HUES64 (cell line): Measurements from ENCODE around the gene CELF4.

Experiments
- H3K27ac ChIP-seq: 2 replicates; pipeline ENCODE4 v1.7.0; 2013; ENCODE audit warnings: low read depth, low read length, inconsistent platforms
- H3K27me3 ChIP-seq: 2 replicates; pipeline ENCODE4 v1.6.1; 2013; ENCODE audit warnings: mild to moderate bottlenecking, low read length; ENCODE audit not compliant: insufficient read depth
- H3K36me3 ChIP-seq: 2 replicates; pipeline ENCODE4 v1.6.1; 2013; ENCODE audit warnings: mild to moderate bottlenecking, low read length; ENCODE audit not compliant: insufficient read depth
- H3K4me1 ChIP-seq: 2 replicates; pipeline ENCODE4 v1.6.1; 2013; ENCODE audit warnings: mild to moderate bottlenecking, low read length, moderate library complexity; ENCODE audit not compliant: insufficient read depth
- H3K4me3 ChIP-seq: 2 replicates; pipeline ENCODE4 v1.5.1; 2013; ENCODE audit warnings: mild to moderate bottlenecking, low read length, moderate library complexity
- H3K9ac ChIP-seq: 2 replicates; pipeline ENCODE4 v1.6.1; 2013; ENCODE audit warnings: mild to moderate bottlenecking, low read depth, low read length
- H3K9me3 ChIP-seq: 2 replicates; pipeline ENCODE4 v1.6.1; 2013; ENCODE audit warnings: low read depth, low read length; ENCODE audit not compliant: insufficient read depth
- WGBS: fragments of 150-250, 120-280 bp; methylation state at CpG from one replicate; pipeline ENCODE4 v1.1.7; 2013; ENCODE audit warnings: missing lambda C conversion rate; 5-methylcytosine and 5-hydroxymethylcytosine counted together

The CELF4 gene

GRCh38 chr18:37321582-37322491 lies 243.8 kb downstream of the CELF4 start:
- Histone ChIP-seq H3K9me3 (no peaks in the 10 kb centered on the region), H3K36me3 (no peaks in the 10 kb centered on the region), H3K4me3 (no peak overlapping the region), H3K9ac (no peak overlapping the region), H3K27me3 (no peaks in the 10 kb centered on the region; the same call in 1 of the 2 replicates), H3K27ac (no peak overlapping the region), H3K4me1 (no peaks in the 10 kb centered on the region; the same call in 1 of the 2 replicates)
- WGBS, result 64% methylated on average over 29 of the region's 29 CpGs

- no peak overlapping the region for H3K9ac ChIP-seq
- H3K4me3 ChIP-seq, result no peak overlapping the region
- no peaks in the 10 kb centered on the region for H3K9me3 ChIP-seq
- H3K27me3 ChIP-seq, result no peaks in the 10 kb centered on the region; the same call in 1 of the 2 replicates
- no peak overlapping the region for H3K27ac ChIP-seq
- H3K36me3 ChIP-seq, result no peaks in the 10 kb centered on the region
- 89% methylated on average over 10 of the region's 10 CpGs for WGBS
- no peaks in the 10 kb centered on the region; the same call in 1 of the 2 replicates for H3K4me1 ChIP-seq
Measured at GRCh38 chr18:37320317-37320716, 245.3 kb downstream of the CELF4 start.

- Histone ChIP-seq H3K4me1 (no peaks in the 10 kb centered on the region; the same call in 1 of the 2 replicates), H3K27me3 (no peaks in the 10 kb centered on the region; the same call in 1 of the 2 replicates), H3K36me3 (no peaks in the 10 kb centered on the region), H3K9me3 (no peaks in the 10 kb centered on the region), H3K9ac (no peak overlapping the region), H3K4me3 (no peak overlapping the region), H3K27ac (no peak overlapping the region)
- 92% methylated on average over 16 of the region's 16 CpGs for WGBS
Measured at GRCh38 chr18:37318360-37319355, 246.9 kb downstream of the CELF4 start.

GRCh38 chr18:37317486-37317885 lies 248.1 kb downstream of the CELF4 start:
- H3K27me3 ChIP-seq, result no peaks in the 10 kb centered on the region
- WGBS, result 94% methylated on average over 1 of the region's 2 CpGs
- H3K4me3 ChIP-seq, result no peak overlapping the region
- H3K27ac ChIP-seq, result no peak overlapping the region
- H3K9ac ChIP-seq, result no peak overlapping the region
- H3K4me1 ChIP-seq, result no peaks in the 10 kb centered on the region; the same call in 1 of the 2 replicates
- H3K36me3 ChIP-seq, result no peaks in the 10 kb centered on the region
- H3K9me3 ChIP-seq, result no peaks in the 10 kb centered on the region

GRCh38 chr18:37316468-37316867 lies 249.1 kb downstream of the CELF4 start:
- Histone ChIP-seq H3K9ac (no peak overlapping the region), H3K4me1 (no peaks in the 10 kb centered on the region; the same call in 1 of the 2 replicates), H3K4me3 (no peak overlapping the region), H3K27ac (no peak overlapping the region), H3K36me3 (no peaks in the 10 kb centered on the region), H3K9me3 (no peaks in the 10 kb centered on the region), H3K27me3 (no peaks in the 10 kb centered on the region)
- WGBS, result 94% methylated on average over 1 of the region's 1 CpG

GRCh38 chr18:37315935-37316334 lies 249.7 kb downstream of the CELF4 start:
- 88% methylated on average over 1 of the region's 1 CpG for WGBS
- Histone ChIP-seq H3K4me1 (no peaks in the 10 kb centered on the region), H3K27me3 (no peaks in the 10 kb centered on the region)

GRCh38 chr18:37314534-37314933 lies 251.1 kb downstream of the CELF4 start:
- Histone ChIP-seq H3K27me3 (no peaks in the 10 kb centered on the region), H3K4me3 (no peak overlapping the region), H3K36me3 (no peaks in the 10 kb centered on the region), H3K9ac (no peak overlapping the region), H3K27ac (no peak overlapping the region), H3K9me3 (no peaks in the 10 kb centered on the region), H3K4me1 (no peaks in the 10 kb centered on the region)
- 81% methylated on average over 5 of the region's 5 CpGs for WGBS

More at GRCh38 chr18:37315935-37316334, 249.7 kb downstream of the CELF4 start:
- no peaks in the 10 kb centered on the region for H3K36me3 ChIP-seq
- no peak overlapping the region for H3K9ac ChIP-seq
- no peak overlapping the region for H3K4me3 ChIP-seq
- H3K9me3 ChIP-seq, result no peaks in the 10 kb centered on the region
- no peak overlapping the region for H3K27ac ChIP-seq

GRCh38 chr18:37313624-37314023 lies 252.0 kb downstream of the CELF4 start:
- Histone ChIP-seq H3K9ac (no peak overlapping the region), H3K9me3 (no peaks in the 10 kb centered on the region), H3K4me1 (no peaks in the 10 kb centered on the region), H3K4me3 (no peak overlapping the region), H3K27ac (no peak overlapping the region), H3K27me3 (no peaks in the 10 kb centered on the region), H3K36me3 (no peaks in the 10 kb centered on the region)
- WGBS, result 92% methylated on average over 10 of the region's 10 CpGs

GRCh38 chr18:37309861-37310260 lies 255.7 kb downstream of the CELF4 start:
- WGBS, result 89% methylated on average over 3 of the region's 3 CpGs
- no peak overlapping the region for H3K4me3 ChIP-seq
- H3K4me1 ChIP-seq, result no peaks in the 10 kb centered on the region
- H3K36me3 ChIP-seq, result no peaks in the 10 kb centered on the region
- H3K9me3 ChIP-seq, result no peaks in the 10 kb centered on the region
- H3K9ac ChIP-seq, result no peak overlapping the region
- no peaks in the 10 kb centered on the region for H3K27me3 ChIP-seq
- no peak overlapping the region for H3K27ac ChIP-seq

- no peak overlapping the region for H3K4me3 ChIP-seq
- no peaks in the 10 kb centered on the region for H3K9me3 ChIP-seq
- no peaks in the 10 kb centered on the region for H3K4me1 ChIP-seq
- H3K9ac ChIP-seq, result no peak overlapping the region
- H3K27ac ChIP-seq, result no peak overlapping the region
- 67% methylated on average over 1 of the region's 1 CpG for WGBS
- no peaks in the 10 kb centered on the region for H3K27me3 ChIP-seq
- no peaks in the 10 kb centered on the region for H3K36me3 ChIP-seq
Measured at GRCh38 chr18:37309059-37309458, 256.5 kb downstream of the CELF4 start.

- no peak overlapping the region for H3K27ac ChIP-seq
- no peak overlapping the region for H3K9ac ChIP-seq
- H3K36me3 ChIP-seq, result no peaks in the 10 kb centered on the region
- no peaks in the 10 kb centered on the region for H3K9me3 ChIP-seq
- H3K27me3 ChIP-seq, result no peaks in the 10 kb centered on the region
- H3K4me1 ChIP-seq, result no peaks in the 10 kb centered on the region
- 96% methylated on average over 6 of the region's 8 CpGs for WGBS
- H3K4me3 ChIP-seq, result no peak overlapping the region
Measured at GRCh38 chr18:37307181-37307580, 258.4 kb downstream of the CELF4 start.
